Upper lobe of left lung (tissue), 6 donors: ENCODE measurements around the gene TMEM87A. TPM values are rescaled to one million over a fixed set of nuclear protein-coding genes. Genes with fewer than 3 reads are reported as not detected.
A peak's percentile ranks its signal among the peaks of the same experiment; 100 is the strongest.

Source experiments
- ATAC-seq, 2 donors: fragments of 200-7000 bp; cut with Tn5 transposase; one replicate each; pipeline ENCODE4 v1.9.1; 2022; ENCODE audit warnings: mild to moderate bottlenecking in 2 of 2, moderate library complexity in 2 of 2; ENCODE audit not compliant: low FRiP score in 2 of 2
- DNase-seq, 2 donors: peaks; one replicate each; pipeline ENCODE4 v3.0.0-alpha.2; 2019 to 2020
- H3K27ac ChIP-seq, 4 donors: fragments of 200-600 bp; sonication (generic); one replicate each; pipeline ENCODE4 v1.5.1; 2016 to 2019
- H3K27me3 ChIP-seq, 4 donors: fragments of 200-600 bp; sonication (generic); one replicate each; pipeline ENCODE4 v1.5.1; 2017 to 2019
- H3K36me3 ChIP-seq, 4 donors: fragments of 200-600 bp; sonication (generic); one replicate each; pipeline ENCODE4 v1.5.1; 2016 to 2019
- H3K4me1 ChIP-seq, 4 donors: fragments of 200-600 bp; sonication (generic); one replicate each; pipeline ENCODE4 v1.5.1; 2018 to 2019
- H3K4me3 ChIP-seq, 4 donors: fragments of 200-600 bp; sonication (generic); one replicate each; pipeline ENCODE4 v1.5.1; 2017 to 2019; ENCODE audit warnings: mild to moderate bottlenecking in 2 of 4, moderate library complexity in 1 of 4
- H3K9me3 ChIP-seq, 4 donors: fragments of 200-600 bp; sonication (generic); one replicate each; pipeline ENCODE4 v1.5.1; 2018 to 2019
- EP300 ChIP-seq, 4 donors: sonication (generic); formaldehyde crosslinking; IDR thresholded peaks; one replicate each; pipeline ENCODE4 v1.5.1; 2017; ENCODE audit warnings: antibody characterized with exemption in 4 of 4, control low read depth in 2 of 4
- POLR2A ChIP-seq, 4 donors: fragments of 450-650 bp; IDR thresholded peaks; one replicate each; pipeline ENCODE4 v1.5.1; 2016 to 2017; ENCODE audit warnings: antibody characterized with exemption in 4 of 4, mild to moderate bottlenecking in 2 of 4
- POLR2AphosphoS5 ChIP-seq, 2 donors: sonication (generic); formaldehyde crosslinking; IDR thresholded peaks; one replicate each; pipeline ENCODE4 v1.5.1; 2017; ENCODE audit warnings: antibody characterized with exemption in 2 of 2
- WGBS, 2 donors: methylation state at CpG; one replicate each; pipeline ENCODE4 v1.1.5; 2017 to 2018; 5-methylcytosine and 5-hydroxymethylcytosine counted together
- total RNA-seq, 6 donors: library from RNA; depleted of rRNA in 4 of 6; stranded (reverse); fragments of >200 nt in 4 of 6; gene quantifications; one replicate each; pipeline versions ENCODE4 v1.1.0 to v1.2.1, GENCODE V29; 2016 to 2021
- TF ChIP-seq, protein P1 (sequence below), 6 experiments: fragments of 450-650 bp in 4 of 6; fragments of 200-600 bp in 2 of 6; sonication (generic) in 2 of 6; IDR thresholded peaks; one replicate each; pipeline ENCODE4 v1.5.1; 2016 to 2019; ENCODE audit warnings: antibody characterized with exemption in 6 of 6
- donor health status: DM: no; HTN: no; CAD: no; lungs with moderate emphysema.
- donor health status: DM: no; HTN: yes; CAD: no; lungs with severe emphysema.

Gene TMEM87A
- total RNA-seq, 6 donors from 2014 or later = 50.2 to 242 (median 119) TPM

- Histone ChIP-seq H3K4me1 (peaks cover 37 to 47% (median 41%) of the 10 kb centered on the region in 4 donors), H3K4me3 (peak overlapping the region; percentile 54 to 69 (median 59)), H3K27ac (peak overlapping the region; percentile 95 to 99 (median 96)), H3K27me3 (no peaks in the 10 kb centered on the region), H3K36me3 (peaks cover 0 to 17% (median 4%) of the 10 kb centered on the region in 4 donors), H3K9me3 (no peaks in the 10 kb centered on the region)
- DNase-seq = peak in 1 of 2 donors; percentile 61
- 4 to 5% methylated on average over 27 of the region's 27 CpGs for WGBS, 2 donors
- TF ChIP-seq EP300 (IDR thresholded peaks at IDR 0.05) = no peak
- TF ChIP-seq, protein P1, sequence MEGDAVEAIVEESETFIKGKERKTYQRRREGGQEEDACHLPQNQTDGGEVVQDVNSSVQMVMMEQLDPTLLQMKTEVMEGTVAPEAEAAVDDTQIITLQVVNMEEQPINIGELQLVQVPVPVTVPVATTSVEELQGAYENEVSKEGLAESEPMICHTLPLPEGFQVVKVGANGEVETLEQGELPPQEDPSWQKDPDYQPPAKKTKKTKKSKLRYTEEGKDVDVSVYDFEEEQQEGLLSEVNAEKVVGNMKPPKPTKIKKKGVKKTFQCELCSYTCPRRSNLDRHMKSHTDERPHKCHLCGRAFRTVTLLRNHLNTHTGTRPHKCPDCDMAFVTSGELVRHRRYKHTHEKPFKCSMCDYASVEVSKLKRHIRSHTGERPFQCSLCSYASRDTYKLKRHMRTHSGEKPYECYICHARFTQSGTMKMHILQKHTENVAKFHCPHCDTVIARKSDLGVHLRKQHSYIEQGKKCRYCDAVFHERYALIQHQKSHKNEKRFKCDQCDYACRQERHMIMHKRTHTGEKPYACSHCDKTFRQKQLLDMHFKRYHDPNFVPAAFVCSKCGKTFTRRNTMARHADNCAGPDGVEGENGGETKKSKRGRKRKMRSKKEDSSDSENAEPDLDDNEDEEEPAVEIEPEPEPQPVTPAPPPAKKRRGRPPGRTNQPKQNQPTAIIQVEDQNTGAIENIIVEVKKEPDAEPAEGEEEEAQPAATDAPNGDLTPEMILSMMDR (IDR thresholded peaks at IDR 0.05) = no peak
- no peak for TF ChIP-seq POLR2AphosphoS5 (IDR thresholded peaks at IDR 0.05)
- TF ChIP-seq POLR2A (IDR thresholded peaks at IDR 0.05) = no peak
- peak; percentile 72 to 73 for ATAC-seq
Observed at GRCh38 chr15:42273900-42274701, 868 bp upstream of the TMEM87A start.

DNA sequence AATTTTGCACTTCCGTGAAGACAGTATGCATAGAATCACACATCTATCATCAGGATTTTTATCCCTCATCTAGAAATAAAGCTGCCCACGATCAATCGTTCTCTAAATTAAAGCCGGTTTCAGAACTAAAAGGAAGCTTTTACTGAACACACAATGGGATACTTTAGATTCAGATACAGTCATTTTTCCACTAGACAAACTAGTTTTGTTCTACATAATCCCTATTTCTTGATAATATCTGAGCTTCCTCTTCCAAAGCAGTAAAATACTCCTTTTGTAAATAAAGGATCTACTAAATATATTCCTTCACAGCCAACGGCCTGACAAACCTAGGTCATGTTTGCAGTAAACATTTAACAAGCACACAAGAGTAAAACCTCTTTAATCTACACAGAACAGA is 2.2 kb downstream of the TMEM87A start:
- peak overlapping the region; percentile 30 to 99 (median 96) for H3K27ac ChIP-seq
- no peaks in the 10 kb centered on the region for H3K27me3 ChIP-seq
- H3K9me3 ChIP-seq = no peaks in the 10 kb centered on the region
- peaks cover 0 to 20% (median 12%) of the 10 kb centered on the region in 4 donors for H3K36me3 ChIP-seq
- DNase-seq (no peak), ATAC-seq (no peak)
- TF ChIP-seq POLR2A (IDR thresholded peaks at IDR 0.05) (no peak), EP300 (IDR thresholded peaks at IDR 0.05) (no peak), POLR2AphosphoS5 (IDR thresholded peaks at IDR 0.05) (no peak)
- TF ChIP-seq, protein P1 (IDR thresholded peaks at IDR 0.05) = no peak
- 46 to 52% methylated on average over 5 of the region's 5 CpGs for WGBS, 2 donors
- H3K4me3 ChIP-seq = peak overlapping the region in 3 of 4 donors; percentile 15 to 69 (median 63)
- H3K4me1 ChIP-seq = peaks cover 34 to 57% (median 53%) of the 10 kb centered on the region in 4 donors

GRCh38 chr15:42270551-42270950 is 2.7 kb downstream of the TMEM87A start:
- 74 to 88% methylated on average over 1 of the region's 2 CpGs for WGBS, 2 donors
- Histone ChIP-seq H3K4me3 (peak overlapping the region in 3 of 4 donors; percentile 15 to 69 (median 63)), H3K27me3 (no peaks in the 10 kb centered on the region), H3K9me3 (no peaks in the 10 kb centered on the region), H3K27ac (peak overlapping the region; percentile 30 to 99 (median 96)), H3K4me1 (peaks cover 31 to 53% (median 51%) of the 10 kb centered on the region in 4 donors), H3K36me3 (peaks cover 4 to 24% (median 17%) of the 10 kb centered on the region in 4 donors)
- no peak for TF ChIP-seq POLR2A (IDR thresholded peaks at IDR 0.05)
- ATAC-seq (no peak), DNase-seq (no peak)

- Histone ChIP-seq H3K27me3 (no peaks in the 10 kb centered on the region), H3K4me1 (peaks cover 19 to 42% (median 37%) of the 10 kb centered on the region in 4 donors), H3K4me3 (no peak overlapping the region), H3K9me3 (no peaks in the 10 kb centered on the region), H3K36me3 (peaks cover 17 to 56% (median 36%) of the 10 kb centered on the region in 4 donors), H3K27ac (no peak overlapping the region)
- TF ChIP-seq EP300 (IDR thresholded peaks at IDR 0.05) = no peak
- TF ChIP-seq POLR2A (IDR thresholded peaks at IDR 0.05) = no peak
- TF ChIP-seq, protein P1 (IDR thresholded peaks at IDR 0.05) = no peak
- no peak for TF ChIP-seq POLR2AphosphoS5 (IDR thresholded peaks at IDR 0.05)
- DNase-seq (no peak), ATAC-seq (no peak)
Observed at GRCh38 chr15:42267286-42267685, 5.9 kb downstream of the TMEM87A start.

DNA sequence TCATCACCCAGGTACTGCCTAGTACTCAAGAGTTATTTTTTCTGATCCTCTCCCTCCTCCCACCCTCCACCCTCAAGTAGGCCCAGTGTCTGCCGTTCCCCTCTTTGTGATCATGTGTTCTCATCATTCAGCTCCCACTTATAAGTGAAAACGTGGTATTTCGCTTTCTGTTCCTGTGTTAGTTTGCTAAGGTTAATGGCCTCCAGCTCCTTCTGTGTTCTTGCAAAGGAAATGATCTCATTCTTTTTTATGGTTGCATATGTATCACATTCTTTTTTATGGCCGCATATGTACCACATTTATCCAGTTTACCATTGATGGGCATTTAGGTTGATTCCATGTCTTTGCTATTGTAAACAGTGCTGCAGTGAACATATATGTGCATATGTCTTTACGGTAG is 8.4 kb downstream of the TMEM87A start:
- Histone ChIP-seq H3K27me3 (no peaks in the 10 kb centered on the region), H3K4me1 (peaks cover 5 to 23% (median 16%) of the 10 kb centered on the region in 4 donors), H3K9me3 (no peaks in the 10 kb centered on the region), H3K36me3 (peaks cover 37 to 81% (median 52%) of the 10 kb centered on the region in 4 donors), H3K4me3 (no peak overlapping the region), H3K27ac (no peak overlapping the region)
- no peak for TF ChIP-seq POLR2A (IDR thresholded peaks at IDR 0.05)
- TF ChIP-seq, protein P1 (IDR thresholded peaks at IDR 0.05) = no peak
- no peak for TF ChIP-seq POLR2AphosphoS5 (IDR thresholded peaks at IDR 0.05)
- no peak for TF ChIP-seq EP300 (IDR thresholded peaks at IDR 0.05)
- ATAC-seq (no peak), DNase-seq (no peak)
- WGBS, 2 donors = 77 to 83% methylated on average over 5 of the region's 5 CpGs
